ENCODE measurements around the gene FOCAD. TPM values are rescaled to one million over a fixed set of nuclear protein-coding genes. Genes with fewer than 3 reads are reported as not detected.
A peak's percentile ranks its signal among the peaks of the same experiment; 100 is the strongest.

Gene FOCAD
- total and polyA plus RNA-seq, 12 donors, result 11.7 to 41.3 (median 31.2) TPM

DNA sequence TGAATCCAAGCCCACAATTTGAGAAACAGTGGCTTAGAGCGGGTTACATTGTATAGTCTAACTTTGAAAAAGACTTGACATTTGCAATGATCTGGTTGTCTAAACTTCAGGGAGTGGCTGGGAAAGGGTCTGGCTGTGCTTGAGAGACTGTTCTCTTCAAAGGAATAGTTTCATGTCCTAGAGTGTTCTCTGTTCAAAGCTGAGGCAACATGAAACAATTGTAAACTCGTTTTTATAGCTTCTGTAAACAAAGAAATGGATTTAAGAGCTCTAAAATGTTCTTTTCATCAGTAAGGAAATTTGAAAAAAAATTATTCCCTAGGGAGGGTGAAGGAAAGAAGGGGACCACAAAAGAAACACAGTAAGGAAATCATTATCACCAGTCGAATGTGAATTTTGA lies 41.6 kb downstream of the FOCAD start:
- Histone ChIP-seq H3K4me1 (peaks cover 5 to 37% (median 11%) of the 10 kb centered on the region in 9 donors), H3K4me3 (no peak overlapping the region), H3K27ac (no peak overlapping the region), H3K36me3 (peaks cover 0 to 28% (median 0%) of the 10 kb centered on the region in 9 donors), H3K9me3 (peaks cover 0 to 4% (median 0%) of the 10 kb centered on the region in 11 donors), H3K27me3 (no peaks in the 10 kb centered on the region)
- no peak for DNase-seq
- WGBS, 2 donors, result 56 to 66% methylated on average over 3 of the region's 3 CpGs
- intact Hi-C loops (cut with DNase I), result loop anchor here in 1 of 10 donors (2.0 kb wide), 1 partner anchor 77 kb away; no protein-coding TSS in a partner anchor
- TF ChIP-seq CTCF (IDR thresholded peaks at IDR 0.05), result no peak
- ATAC-seq, result no peak

GRCh38 chr9:20726144-20726543 lies 42.1 kb downstream of the FOCAD start:
- DNase-seq (no peak), ATAC-seq (no peak)
- peaks cover 0 to 24% (median 0%) of the 10 kb centered on the region in 9 donors for H3K36me3 ChIP-seq
- peaks cover 0 to 4% (median 0%) of the 10 kb centered on the region in 11 donors for H3K9me3 ChIP-seq
- H3K27me3 ChIP-seq, result no peaks in the 10 kb centered on the region
- intact Hi-C loops (cut with DNase I), result no loop called here
- no peak overlapping the region for H3K27ac ChIP-seq
- TF ChIP-seq CTCF (IDR thresholded peaks at IDR 0.05), result no peak
- WGBS, 2 donors, result 67 to 75% methylated on average over 2 of the region's 2 CpGs
- peaks cover 5 to 37% (median 11%) of the 10 kb centered on the region in 9 donors for H3K4me1 ChIP-seq
- no peak overlapping the region for H3K4me3 ChIP-seq

DNA sequence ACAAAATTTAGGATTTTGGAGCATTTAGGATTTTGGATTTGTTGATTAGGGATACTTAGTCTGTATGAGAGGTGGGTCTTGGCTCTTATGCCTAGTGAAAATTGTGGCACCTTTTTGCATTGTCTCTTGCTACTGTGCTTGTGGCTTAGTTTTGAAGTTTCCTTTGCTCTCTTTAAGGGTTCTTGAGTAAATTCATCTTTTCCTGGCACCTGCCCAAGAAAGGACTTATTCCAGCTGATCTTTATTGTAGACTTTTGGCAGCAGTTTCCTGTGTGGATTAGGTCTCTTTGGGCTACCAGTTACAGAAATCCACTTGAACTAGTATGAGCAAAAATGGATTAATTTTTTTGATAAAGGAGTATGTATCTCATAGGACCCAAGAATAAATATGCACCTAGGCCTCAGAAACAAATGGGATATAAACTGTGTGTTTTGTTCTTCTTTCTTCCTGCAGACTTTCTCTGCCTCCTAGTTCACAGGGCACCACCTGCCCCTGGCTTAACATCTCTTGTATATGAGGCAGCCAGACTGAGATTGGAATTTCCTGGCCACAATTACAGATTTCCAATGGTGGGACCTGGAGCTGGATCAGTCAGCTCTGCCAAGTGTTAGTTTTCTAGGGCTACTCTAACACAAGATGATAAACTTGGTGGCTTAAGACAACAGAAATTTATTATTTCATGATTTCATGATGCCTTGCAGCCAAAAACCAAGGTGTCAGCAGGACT lies 44.6 kb downstream of the FOCAD start:
- Histone ChIP-seq H3K4me1 (peaks cover 5 to 30% (median 11%) of the 10 kb centered on the region in 9 donors), H3K27ac (no peak overlapping the region), H3K4me3 (no peak overlapping the region), H3K9me3 (peaks cover 0 to 4% (median 0%) of the 10 kb centered on the region in 11 donors), H3K27me3 (no peaks in the 10 kb centered on the region), H3K36me3 (peaks cover 0 to 13% (median 0%) of the 10 kb centered on the region in 9 donors)
- peak in 2 of 8 donors; percentile 28 to 68 for ATAC-seq
- no peak for DNase-seq
- no peak for TF ChIP-seq CTCF (IDR thresholded peaks at IDR 0.05)
- intact Hi-C loops (cut with DNase I), result loop anchor here in 1 of 10 donors (2.0 kb wide), 1 partner anchor 26 kb away; no protein-coding TSS in a partner anchor

DNA sequence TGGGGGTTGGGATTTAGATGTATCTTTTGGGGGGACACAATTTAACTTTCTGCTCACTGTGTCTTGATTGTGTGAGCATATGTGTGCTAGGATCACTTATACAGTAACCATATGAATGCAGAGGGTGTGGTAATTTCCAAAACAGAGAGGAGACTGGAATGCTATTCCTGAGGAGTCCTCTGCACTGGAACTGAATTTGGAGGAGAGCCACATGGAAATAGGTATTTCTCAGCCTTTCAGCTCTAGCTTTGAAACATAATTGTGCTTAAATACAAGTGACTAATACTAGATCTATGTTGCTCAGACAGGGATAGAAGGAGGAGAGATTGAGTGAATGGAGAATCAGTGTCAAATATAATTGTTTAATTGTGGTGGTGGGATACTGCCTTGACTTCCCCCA lies 45.5 kb downstream of the FOCAD start:
- peaks cover 0 to 5% (median 0%) of the 10 kb centered on the region in 9 donors for H3K36me3 ChIP-seq
- intact Hi-C loops (cut with DNase I), result loop anchor here in 1 of 10 donors (2.0 kb wide), 1 partner anchor 27 kb away; no protein-coding TSS in a partner anchor
- DNase-seq (no peak), ATAC-seq (no peak)
- H3K27me3 ChIP-seq, result no peaks in the 10 kb centered on the region
- H3K27ac ChIP-seq, result no peak overlapping the region
- no peak for TF ChIP-seq CTCF (IDR thresholded peaks at IDR 0.05)
- no peak overlapping the region for H3K4me3 ChIP-seq
- H3K4me1 ChIP-seq, result peaks cover 5 to 30% (median 11%) of the 10 kb centered on the region in 9 donors
- peaks cover 0 to 4% (median 0%) of the 10 kb centered on the region in 11 donors for H3K9me3 ChIP-seq

Data from heart right ventricle (tissue), 16 donors.